ENCODE measurements around the gene AGTPBP1.

Gene AGTPBP1

GRCh38 chr9:85523202-85523601, 218.6 kb downstream of the AGTPBP1 start:
- Histone ChIP-seq H3K4me1 (ENCODE audit: insufficient read depth, low read length, poor library complexity, severe bottlenecking) (peaks cover 14% of the 10 kb centered on the region), H3F3A (ENCODE audit: low read depth) (no peaks in the 10 kb centered on the region), H3K4me2 (ENCODE audit: low read depth, low read length, poor library complexity, severe bottlenecking) (no peak overlapping the region), H3K9ac (ENCODE audit: low read depth, low read length, poor library complexity, severe bottlenecking) (no peak overlapping the region), H3K27me3 (ENCODE audit: insufficient read depth, low read length, poor library complexity, severe bottlenecking) (no peaks in the 10 kb centered on the region), H4K20me1 (ENCODE audit: insufficient read depth, low read length, poor library complexity, severe bottlenecking) (no peaks in the 10 kb centered on the region), H3K36me3 (ENCODE audit: insufficient read depth, low read length) (no peaks in the 10 kb centered on the region), H3K9me3 (ENCODE audit: insufficient read depth, low read depth, low read length) (no peaks in the 10 kb centered on the region), H3K79me2 (ENCODE audit: insufficient read depth, low read length) (no peaks in the 10 kb centered on the region), H3K4me3 (ENCODE audit: low read length, poor library complexity, severe bottlenecking) (no peak overlapping the region), H2AFZ (ENCODE audit: low read length) (no peak overlapping the region), H3K9me2 (replicated peaks; ENCODE audit: low read depth, low read length) (no peaks in the 10 kb centered on the region)
- no peak for TF ChIP-seq EZH2phosphoT487 (IDR thresholded peaks at IDR 0.05; ENCODE audit: borderline replicate concordance)
- TF ChIP-seq CTCF (conservative IDR thresholded peaks at IDR 0.05; ENCODE audit: low read length), result no peak

- H3K4me3 ChIP-seq (ENCODE audit: low read length, poor library complexity, severe bottlenecking), result no peak overlapping the region
- H3K9me2 ChIP-seq (replicated peaks; ENCODE audit: low read depth, low read length), result no peaks in the 10 kb centered on the region
- no peaks in the 10 kb centered on the region for H3K9me3 ChIP-seq (ENCODE audit: insufficient read depth, low read depth, low read length)
- H3K4me2 ChIP-seq (ENCODE audit: low read depth, low read length, poor library complexity, severe bottlenecking), result no peak overlapping the region
- TF ChIP-seq CTCF (conservative IDR thresholded peaks at IDR 0.05; ENCODE audit: low read length), result no peak
- TF ChIP-seq EZH2phosphoT487 (IDR thresholded peaks at IDR 0.05; ENCODE audit: borderline replicate concordance), result no peak
- H3F3A ChIP-seq (ENCODE audit: low read depth), result no peaks in the 10 kb centered on the region
- H3K79me2 ChIP-seq (ENCODE audit: insufficient read depth, low read length), result no peaks in the 10 kb centered on the region
- no peaks in the 10 kb centered on the region for H3K27me3 ChIP-seq (ENCODE audit: insufficient read depth, low read length, poor library complexity, severe bottlenecking)
- peaks cover 14% of the 10 kb centered on the region for H3K4me1 ChIP-seq (ENCODE audit: insufficient read depth, low read length, poor library complexity, severe bottlenecking)
- no peak overlapping the region for H3K9ac ChIP-seq (ENCODE audit: low read depth, low read length, poor library complexity, severe bottlenecking)
- H4K20me1 ChIP-seq (ENCODE audit: insufficient read depth, low read length, poor library complexity, severe bottlenecking), result no peaks in the 10 kb centered on the region
- H3K36me3 ChIP-seq (ENCODE audit: insufficient read depth, low read length), result no peaks in the 10 kb centered on the region
- no peak overlapping the region for H2AFZ ChIP-seq (ENCODE audit: low read length)
These were observed 219.2 kb downstream of the AGTPBP1 start for GRCh38 chr9:85522459-85523092.

- Histone ChIP-seq H4K20me1 (ENCODE audit: insufficient read depth, low read length, poor library complexity, severe bottlenecking) (no peaks in the 10 kb centered on the region), H3K4me1 (ENCODE audit: insufficient read depth, low read length, poor library complexity, severe bottlenecking) (peaks cover 10% of the 10 kb centered on the region), H3K27me3 (ENCODE audit: insufficient read depth, low read length, poor library complexity, severe bottlenecking) (no peaks in the 10 kb centered on the region), H3K9me3 (ENCODE audit: insufficient read depth, low read depth, low read length) (no peaks in the 10 kb centered on the region), H2AFZ (ENCODE audit: low read length) (no peak overlapping the region), H3K4me2 (ENCODE audit: low read depth, low read length, poor library complexity, severe bottlenecking) (no peak overlapping the region), H3K9me2 (replicated peaks; ENCODE audit: low read depth, low read length) (no peaks in the 10 kb centered on the region), H3K4me3 (ENCODE audit: low read length, poor library complexity, severe bottlenecking) (no peak overlapping the region), H3K79me2 (ENCODE audit: insufficient read depth, low read length) (no peaks in the 10 kb centered on the region), H3K36me3 (ENCODE audit: insufficient read depth, low read length) (no peaks in the 10 kb centered on the region), H3K9ac (ENCODE audit: low read depth, low read length, poor library complexity, severe bottlenecking) (no peak overlapping the region), H3F3A (ENCODE audit: low read depth) (no peaks in the 10 kb centered on the region)
- TF ChIP-seq CTCF (conservative IDR thresholded peaks at IDR 0.05; ENCODE audit: low read length), result no peak
- TF ChIP-seq EZH2phosphoT487 (IDR thresholded peaks at IDR 0.05; ENCODE audit: borderline replicate concordance), result no peak
These were observed 220.2 kb downstream of the AGTPBP1 start for GRCh38 chr9:85521371-85522197.

Data from Loucy (cell line).